NCI-H2107 treated with DMSO at 0.1 percent for 48 hours (cell line): ENCODE results near the gene KIF1A.

Experiments used
- DNase-seq: peaks from one replicate; lab custom pipeline; 2025; ENCODE audit not compliant: unreplicated experiment; lab: John Stamatoyannopoulos, UW

The KIF1A gene

DNA sequence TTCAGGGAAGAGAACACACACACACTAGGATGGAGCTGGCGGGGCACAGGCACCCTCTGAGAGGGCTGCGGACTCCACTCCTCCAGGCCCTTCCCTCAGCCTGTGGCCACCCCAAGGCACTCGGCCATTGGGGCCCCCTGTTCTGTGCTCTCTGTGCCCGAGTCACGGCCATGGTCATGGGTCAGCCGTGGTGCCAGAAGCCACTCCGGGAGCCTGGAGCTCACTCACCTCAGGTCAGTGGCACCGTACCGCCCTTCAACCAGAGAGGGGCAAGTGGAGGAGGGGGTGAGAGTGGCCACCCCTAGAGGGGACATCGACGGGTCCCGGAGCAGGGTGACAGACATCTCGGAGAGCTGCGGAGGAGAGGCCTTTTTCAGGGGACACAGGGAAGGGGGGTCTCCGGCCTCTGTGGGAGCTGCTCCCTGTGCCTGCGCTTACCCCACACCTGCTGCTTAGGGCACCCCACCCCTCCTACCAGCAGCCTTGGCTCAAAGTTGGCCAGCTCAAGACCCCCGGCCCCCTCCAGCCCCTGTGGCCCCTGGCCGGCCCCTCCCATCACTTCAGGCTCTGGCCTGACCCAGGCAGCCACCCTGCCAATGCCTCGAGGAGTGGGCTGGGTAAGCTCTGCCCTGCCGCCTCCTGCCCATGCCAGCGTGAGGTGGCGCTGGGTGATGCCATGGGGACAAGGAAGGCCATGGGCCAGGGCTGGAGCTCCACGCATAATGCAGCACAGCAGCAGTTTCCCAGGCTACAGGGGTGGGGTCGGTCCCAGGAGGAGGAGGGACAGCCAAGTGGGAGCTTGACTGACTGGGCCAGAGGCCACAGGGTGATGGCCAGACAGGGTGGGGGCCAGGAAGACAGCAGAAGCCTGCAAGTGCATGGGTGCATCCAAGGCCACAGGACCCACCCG is 99.1 kb downstream of the KIF1A start:
- no peak for DNase-seq

DNA sequence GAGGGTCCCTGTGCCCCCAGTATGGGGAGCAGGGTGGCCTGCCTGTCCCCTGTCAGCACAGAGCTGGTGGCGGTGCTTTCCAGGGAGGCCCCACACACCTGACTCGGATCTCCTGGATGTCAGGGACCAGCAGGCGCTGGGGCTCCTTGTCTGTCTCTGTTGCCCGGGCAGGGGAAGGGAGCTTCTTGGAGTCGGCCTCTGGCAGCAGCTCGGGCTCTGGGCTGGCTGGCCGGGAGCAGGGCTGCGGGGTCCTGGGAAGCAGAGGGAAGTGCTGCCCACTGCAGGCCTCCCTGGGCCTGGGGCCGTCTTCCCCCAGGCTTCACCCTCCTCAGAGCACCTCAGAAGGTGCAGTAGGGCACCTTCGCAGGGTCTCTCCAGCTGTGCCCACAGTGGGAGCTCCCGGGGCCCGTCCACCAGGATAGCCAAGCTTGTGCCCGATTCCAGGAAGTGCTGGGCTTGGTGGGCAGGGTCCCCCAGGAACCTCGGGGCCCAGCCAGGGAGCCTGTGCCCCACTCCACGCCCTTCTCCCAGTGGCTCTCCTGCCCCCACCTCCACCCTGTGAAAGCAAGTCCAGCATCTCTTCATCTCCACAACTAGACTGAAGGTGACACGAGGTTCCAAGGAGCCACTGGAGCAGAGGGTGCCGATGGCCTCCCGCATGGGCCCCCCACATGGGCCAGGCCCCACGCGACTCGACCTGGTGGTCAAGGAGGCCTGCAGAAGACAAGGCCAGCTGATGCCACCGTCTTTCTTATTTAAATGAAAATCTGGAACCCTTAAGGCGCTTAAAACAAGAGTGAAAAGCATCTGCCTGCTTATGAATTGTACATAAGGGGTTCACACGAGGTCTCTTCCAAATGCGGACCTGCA is 100.1 kb downstream of the KIF1A start:
- no peak for DNase-seq

DNA sequence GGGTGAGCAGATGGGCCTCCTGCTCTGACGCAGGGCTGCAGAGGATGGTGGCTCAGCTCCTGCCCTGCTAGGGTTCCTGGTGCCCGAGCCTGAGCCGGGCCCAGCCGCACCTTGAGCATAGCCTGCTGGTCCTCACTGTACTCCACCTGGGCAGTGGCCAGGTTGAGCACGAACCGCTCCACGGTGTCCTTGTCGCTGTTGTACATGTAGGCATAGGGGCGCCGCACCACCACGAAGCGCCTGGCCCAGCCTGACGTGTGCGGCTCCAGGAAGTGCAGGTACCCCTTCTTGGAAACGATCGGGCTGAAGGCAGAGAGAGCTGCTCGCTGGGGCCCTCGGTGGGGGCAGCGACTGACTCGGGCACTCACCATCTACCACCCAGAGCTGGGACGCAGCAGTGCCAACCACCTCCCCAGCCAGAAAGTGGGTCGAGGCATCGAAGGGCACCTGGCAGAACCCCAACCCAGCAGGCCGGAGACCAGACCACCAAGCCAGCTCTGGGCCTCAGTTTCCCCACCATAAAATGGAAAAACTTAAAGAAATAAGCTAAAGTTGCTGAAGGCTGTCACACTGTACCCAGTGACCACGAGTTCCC is 101.0 kb downstream of the KIF1A start:
- DNase-seq = no peak

DNA sequence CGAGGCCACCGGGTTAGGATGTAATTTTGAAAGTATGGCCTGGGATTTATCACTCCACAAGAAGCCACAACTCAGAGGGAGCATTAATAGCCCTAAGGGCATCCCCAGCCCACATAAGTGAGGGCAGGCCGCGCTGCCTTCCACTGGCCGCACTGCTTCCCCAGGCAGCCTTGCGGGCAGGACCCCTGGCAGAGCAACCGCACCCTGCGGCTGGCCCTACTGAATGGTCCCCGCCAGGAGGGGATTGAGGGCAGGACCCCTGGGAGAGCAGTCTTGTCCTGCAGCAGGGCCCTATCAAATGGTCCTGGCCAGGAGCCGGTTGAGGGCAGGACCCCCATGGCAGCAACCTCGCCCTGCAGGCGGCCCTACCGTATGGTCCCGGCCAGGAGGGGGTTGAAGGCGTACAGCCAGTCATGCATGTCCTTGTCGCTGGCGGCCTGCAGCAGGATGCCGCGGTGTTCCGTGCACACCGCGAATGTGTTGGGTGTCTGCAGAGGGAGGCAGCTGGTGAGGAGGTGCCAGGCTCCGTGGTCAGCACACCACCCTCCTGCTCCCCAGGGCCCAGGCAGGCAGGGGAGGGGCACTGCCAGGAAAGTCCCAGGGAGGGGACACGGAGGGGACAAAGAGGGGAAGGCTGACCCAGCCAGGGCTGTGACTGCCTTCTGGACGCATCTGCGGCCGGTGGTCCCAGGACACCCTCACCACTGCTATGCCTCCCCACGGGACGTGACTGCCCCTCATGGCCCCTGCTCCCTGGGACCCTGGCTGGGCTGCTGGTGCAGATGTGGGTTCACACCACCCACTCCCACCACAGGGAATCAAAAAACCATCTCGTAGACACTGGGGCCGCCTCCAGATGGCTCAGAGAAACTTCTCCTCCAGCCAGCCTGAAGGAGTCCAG is 102.1 kb downstream of the KIF1A start:
- DNase-seq = no peak

DNA sequence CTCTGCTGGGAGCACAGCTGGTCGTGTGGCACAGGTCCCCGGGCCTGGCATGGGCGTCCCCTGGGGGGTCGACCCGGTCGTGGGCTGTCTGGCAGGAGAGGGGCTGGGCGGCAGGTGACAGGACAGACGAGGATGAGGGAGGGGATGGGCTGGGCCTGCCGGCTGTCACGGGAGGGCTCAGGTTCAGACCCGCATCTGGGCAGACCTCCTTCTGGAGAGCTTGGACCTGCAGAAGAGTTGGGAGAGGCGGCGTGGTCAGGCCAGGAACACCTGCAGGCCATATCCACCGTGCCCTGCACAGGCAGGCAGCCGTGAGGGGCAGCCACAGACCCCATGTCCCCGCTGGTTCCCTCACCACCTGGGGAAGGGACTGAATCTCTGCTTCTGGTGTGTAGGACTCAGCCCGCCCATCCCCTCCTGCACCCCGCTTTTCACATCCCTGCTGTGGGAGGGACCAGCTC is 102.8 kb downstream of the KIF1A start:
- DNase-seq = no peak

DNA sequence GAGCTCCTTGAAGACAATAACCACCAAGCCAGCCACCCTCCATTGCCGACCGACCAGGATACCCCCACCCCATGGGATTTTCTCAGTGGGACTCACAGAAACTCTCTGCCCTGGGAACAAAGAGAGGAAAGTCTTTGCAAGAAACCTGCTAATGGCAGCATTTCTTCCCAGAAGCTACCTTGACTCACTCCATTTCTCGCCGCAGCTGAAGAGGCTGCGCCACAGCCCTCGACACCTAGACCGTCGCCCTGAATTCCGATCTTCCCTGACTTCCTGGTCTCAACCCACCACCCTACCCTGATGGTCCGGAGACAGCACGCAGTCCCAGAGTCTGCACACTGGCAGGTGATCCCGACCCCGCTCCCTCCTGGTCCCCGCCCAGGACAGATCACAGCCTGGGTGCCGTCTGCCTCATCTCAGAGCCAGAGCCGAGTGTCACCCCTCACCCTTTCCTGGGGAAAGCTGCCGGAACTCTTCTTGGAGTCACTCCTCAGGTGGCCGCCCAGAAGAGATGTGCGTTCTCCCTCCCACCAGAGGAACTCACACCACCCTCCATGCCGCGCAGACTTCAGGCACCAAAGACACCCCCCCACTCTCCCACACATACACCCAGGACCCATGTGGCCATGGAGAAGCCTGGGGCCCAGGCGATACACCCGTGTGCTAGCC is 103.8 kb downstream of the KIF1A start:
- no peak for DNase-seq

DNA sequence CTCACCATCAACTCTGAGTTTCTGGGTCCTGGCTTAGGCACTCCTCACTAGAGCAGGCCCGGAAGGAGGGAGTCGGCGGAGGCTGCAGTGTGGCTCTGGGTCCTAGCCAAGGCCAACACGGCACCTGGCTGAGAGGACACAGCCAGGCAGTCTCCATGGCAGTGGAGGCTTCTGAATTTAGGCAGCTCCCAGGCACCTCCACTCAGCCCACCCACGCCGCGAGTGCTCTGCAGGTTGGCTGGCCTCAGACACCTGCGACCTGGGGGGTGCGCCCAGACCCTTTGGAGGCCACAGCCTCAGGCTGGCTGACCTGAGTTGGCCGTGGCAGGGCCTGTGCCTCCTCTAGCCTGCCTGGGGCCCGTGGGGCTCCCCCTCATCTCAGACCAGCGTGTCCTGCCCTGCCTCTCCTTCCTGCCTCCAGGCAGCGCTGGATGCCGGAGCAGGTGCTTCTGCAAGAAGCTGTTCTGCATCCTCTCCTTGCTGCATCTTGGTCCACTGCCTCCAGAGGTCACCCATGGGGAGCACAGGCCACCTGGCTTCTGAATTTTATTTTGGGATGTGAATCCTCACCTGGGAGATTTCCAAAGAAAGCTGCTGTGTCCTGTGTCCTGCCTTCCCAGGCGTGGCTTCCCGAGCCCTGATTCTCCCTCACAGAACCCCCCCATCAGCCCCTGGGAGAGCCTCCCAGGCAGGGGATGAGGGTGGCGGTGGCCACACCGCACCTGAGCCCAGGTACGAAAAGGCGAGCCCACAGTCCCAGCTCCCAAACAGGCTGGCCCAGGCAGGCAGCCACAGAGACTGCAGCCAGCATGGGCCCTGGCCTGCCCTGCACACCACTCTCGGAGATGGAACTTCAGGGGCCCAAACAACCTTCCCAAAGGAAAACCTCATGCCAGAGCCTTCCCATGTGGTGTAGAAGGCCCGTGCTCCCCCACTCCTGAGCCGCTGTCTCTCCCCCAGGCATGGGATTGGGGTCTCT is 105.0 kb downstream of the KIF1A start:
- no peak for DNase-seq

DNA sequence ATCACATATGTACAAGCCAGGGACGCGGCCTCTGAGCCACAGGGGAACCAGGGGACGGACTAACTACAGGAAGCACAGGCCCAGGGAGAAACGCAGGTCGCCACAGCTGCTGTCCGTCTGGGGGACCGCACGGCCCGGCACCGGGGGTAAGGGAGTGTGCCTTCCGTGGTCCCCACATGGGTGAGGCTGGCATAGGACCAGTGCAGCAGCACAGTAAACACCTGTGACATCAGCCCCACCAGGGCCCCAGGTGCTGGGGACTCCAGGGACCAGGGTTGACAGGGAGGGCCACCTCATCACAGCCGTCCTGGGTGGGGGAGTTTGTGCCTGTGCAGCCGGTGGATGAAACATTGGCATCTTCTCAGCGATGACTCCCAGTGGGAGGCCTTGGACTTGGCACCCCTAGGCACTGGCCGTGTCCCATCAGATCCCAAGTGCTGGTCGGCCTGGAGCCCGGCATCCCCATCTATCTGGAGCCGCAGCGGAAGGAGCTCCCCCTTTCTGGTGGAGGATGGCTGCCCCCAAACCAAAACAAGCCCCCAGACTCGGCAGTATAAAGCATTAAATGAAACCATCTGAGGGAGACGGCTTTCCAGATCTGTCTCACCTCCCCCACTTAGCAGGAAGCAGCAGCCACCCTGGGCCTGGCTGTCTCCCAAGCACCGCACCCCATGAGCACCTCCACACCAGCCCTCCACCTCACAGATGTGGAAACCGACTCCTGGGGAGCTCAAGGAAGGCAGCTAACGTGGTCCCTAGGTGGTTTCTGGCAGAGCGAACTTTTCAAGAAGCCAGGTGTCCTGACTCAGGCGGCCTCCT is 105.9 kb downstream of the KIF1A start:
- no peak for DNase-seq

DNA sequence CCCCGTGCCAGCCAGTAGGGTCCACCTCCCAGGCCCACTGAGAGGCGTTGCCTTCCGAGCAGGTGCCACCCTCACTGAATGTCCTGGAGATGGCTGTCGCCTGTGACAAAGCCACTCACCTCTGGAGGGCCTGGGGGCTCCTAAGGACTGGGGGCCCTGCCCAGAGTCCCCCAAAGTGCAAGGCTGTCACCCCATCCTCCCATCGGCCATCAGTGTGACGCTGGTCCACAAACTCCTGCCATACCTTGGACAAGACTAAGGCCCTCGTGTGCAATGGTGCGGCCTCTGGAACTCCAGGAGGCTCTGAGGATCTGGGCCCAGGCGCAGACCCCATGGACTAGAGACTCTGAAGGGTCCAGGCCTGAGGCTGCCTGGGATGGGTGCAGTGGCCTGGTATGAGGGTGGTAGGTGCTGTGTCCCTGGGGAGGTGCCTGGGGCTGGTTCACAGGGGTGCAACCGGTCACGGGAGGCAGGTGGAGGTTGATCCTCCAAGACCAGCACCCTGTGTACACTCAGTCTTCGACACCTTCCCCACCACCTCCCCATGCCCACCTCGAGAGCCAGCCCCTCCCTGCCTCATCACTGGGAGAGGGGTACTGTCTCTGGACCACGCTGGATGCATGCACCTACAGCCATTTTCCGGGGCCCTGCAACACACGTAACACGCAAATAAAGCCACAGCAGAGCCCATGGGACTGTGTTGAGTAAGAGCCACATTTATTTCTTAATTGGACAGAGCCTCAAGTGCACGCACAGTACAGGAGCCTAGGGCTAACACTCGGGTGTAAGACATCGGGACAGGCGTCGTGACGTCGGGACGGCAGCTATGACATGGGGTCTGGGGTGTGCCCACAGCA is 106.7 kb downstream of the KIF1A start:
- DNase-seq = no peak

DNA sequence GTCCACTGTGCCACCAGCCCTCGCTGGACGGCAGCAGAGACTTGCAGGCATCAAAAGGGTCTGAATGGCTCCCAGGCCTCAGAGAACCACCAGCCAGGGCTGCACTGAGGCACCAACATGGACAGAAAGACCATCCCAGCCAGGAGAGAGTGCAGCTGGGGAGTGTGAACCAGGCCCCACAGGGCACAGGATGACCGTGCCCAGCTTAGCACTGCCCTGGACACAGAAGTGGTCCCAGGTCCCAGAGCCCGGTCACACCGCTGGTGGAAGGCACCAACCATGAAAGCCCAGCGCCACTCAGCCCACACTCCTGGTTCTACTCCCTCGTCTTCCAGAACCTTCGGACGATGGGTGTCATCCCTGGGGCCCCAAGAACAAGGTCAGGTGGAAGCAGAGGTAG is 107.9 kb downstream of the KIF1A start:
- no peak for DNase-seq

DNA sequence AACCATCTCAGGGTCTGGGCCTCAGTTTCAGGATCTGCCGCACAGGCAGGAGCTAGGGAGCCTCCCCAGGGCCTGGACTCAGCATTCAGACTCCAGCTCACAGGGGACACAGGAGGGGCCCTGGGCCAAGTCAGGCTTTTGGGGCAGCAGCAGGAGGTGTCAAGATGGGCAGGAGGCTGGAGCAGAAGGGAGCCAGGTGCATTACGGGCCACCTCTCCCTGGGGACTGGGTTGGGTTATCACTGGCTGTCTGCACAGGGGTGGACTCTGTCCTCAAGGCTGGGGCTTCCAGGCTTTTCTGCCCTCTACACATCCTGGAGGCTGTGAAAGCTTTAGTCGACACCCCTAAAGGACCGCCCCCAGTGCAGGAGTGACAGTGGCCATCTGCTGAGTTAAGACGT is 108.3 kb downstream of the KIF1A start:
- DNase-seq = no peak

DNA sequence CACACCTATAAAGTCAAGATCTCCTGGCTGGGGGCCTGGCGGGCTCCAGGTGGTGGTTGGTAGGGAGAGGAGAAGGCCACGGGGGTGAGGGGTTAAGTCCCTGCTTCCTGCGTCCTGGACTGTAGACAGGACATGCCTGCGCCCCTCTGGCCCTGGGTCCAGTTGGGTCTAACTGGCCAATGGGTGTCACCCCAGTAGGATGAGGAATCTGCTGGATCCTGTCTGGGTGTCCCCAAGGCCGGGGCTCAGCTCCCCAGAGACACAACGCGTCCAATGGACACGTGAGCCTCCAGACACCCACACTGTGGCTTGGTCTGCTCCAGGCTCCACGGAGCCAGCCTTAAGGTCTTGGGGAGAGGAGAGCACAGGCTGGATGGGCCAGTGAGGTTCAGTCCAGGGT is 108.7 kb downstream of the KIF1A start:
- DNase-seq = no peak

DNA sequence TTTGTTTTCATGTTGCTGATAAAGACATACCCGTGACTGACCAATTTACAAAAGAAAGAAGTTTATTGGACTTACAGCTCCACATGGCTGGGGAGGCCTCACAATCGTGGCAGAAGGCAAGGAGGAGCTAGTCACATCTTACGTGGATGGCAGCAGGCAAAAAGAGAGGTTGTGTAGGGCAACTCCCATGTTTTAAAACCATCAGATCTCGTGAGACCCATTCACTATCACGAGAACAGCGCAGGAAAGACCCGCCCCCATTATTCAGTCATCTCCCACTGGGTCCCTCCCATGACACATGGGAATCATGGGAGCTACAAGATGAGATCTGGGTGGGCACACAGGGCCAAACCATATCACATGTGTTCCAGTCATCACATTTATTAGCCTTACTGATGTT is 111.6 kb downstream of the KIF1A start:
- no peak for DNase-seq

DNA sequence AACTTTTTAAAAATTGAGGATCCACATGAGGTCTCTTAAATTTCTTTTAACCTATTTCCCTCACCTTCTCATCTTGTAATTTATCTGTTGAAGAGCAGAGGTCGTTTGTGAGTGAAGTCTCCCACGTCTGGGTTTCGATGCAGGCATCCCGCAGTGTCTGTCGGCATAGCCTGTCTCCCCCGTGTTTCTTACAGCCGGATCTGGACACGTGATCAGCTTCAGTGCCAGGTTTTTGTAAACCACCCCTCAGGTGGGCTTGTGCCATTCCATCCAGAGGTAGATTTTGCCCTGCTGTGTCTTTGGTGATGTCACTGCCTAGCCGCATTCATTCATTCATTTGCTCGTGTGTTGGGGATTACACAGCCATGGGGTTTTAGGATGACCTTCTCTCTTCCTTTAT is 112.2 kb downstream of the KIF1A start:
- DNase-seq = no peak

DNA sequence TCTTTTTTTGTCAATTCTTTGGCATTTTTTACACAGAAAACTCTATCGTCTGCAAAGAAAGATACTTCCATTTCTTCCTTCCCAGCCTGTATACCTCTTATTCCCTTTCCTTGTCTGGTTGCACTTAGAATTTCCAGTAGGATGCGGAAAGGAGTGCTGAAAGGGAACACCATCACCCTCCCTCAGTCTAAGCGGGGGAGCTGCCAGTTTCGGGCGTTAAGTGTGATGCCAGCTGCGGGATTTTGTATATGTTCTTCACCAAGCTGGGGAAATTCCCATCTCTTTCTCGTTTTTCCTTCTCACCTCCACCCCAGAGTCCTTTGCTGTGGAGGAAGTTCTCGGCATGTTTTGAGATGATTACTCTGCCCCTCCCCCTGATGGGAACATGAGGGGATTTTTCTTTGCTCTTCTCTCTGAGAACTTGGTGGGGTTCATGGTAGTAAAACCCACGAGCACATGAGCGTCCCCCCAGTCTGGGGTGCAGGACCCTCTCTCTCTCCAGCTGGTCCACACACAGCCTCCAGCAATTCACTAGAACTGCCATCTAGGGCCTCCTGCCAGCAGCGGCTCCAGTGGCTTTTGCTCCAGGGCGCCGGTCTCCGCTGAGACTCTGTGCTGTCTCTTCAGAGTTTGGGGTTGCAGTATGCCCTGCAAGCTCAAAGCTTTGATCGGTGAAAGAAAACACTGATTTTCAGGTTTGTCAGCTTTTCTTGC is 112.8 kb downstream of the KIF1A start:
- DNase-seq = no peak

DNA sequence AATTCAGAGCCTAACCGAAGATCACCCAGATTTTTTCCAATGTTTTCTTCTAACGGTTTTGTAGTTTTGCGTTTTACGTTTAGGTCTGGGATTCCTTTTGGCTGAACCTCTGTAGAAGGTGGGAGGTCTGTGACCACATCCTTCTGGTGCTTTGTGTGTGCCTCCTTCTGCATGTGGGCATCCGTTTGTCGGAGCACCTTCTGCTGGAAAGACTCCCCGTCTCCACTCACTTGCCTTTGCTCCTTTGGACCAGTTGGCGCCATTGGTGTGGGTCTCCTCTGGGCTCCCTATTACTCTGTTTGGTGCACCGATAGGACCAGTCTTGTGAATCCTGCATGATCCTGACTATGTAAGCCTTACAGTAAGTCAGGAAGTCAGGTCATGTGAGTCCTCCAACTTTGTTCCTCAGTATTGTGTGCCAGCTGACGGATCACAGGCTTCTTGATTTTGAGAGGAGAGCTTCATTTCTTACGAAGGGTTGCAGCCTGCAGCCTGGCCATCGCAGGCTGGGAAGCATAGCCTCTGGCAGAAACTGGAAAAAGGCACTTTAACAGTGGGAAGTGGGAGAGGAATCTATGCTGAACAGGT is 114.7 kb downstream of the KIF1A start:
- DNase-seq = no peak
